Muscle of leg (tissue), 9 donors: Measurements from ENCODE around the gene OSBPL8. TPM values are rescaled to one million over a fixed set of nuclear protein-coding genes. Genes with fewer than 3 reads are reported as not detected.

ENCODE experiments used
- polyA plus RNA-seq, 8 donors: library from polyadenylated mRNA; unstranded; fragments of 120-200 nt; gene quantifications; one replicate each; pipeline versions ENCODE4 v1.2.1 to v1.2.3, GENCODE V29; 2013; ENCODE audit warnings: inconsistent platforms in 1 of 8, low replicate concordance in 1 of 8; ENCODE audit not compliant: insufficient read length in 8 of 8, insufficient read depth in 1 of 8
- total RNA-seq: library from RNA; stranded (reverse); fragments of 120-200 nt; gene quantifications from one replicate; pipeline ENCODE4 v1.2.4, GENCODE V29; 2013

Gene OSBPL8
- total and polyA plus RNA-seq, 9 donors = 14.5 to 36.4 (median 26.2) TPM

Other genes starting within 250 kb of the OSBPL8 start
- gene BBS10, start 211.4 kb downstream of the OSBPL8 start, total RNA-seq = 12.1 TPM
- 10 to 100 TPM; 12.2 to 17.8 (median 14.7) TPM for gene BBS10, start 211.4 kb downstream of the OSBPL8 start, polyA plus RNA-seq
- 59.4 TPM for gene ZDHHC17, start 204.3 kb upstream of the OSBPL8 start, total RNA-seq
- gene ZDHHC17, start 204.3 kb upstream of the OSBPL8 start, polyA plus RNA-seq = 10 to 100 TPM; 33.4 to 52.1 (median 37.3) TPM